ENCODE measurements around the gene CBARP. TPM values are rescaled to one million over a fixed set of nuclear protein-coding genes. Genes with fewer than 3 reads are reported as not detected.

CBARP gene
- total RNA-seq, 2 experiments from 2014 or later: 0.33 to 0.46 TPM

- Mint-ChIP-seq H3K9me3 (no peaks in the 10 kb centered on the region), H3K4me1 (peaks cover 57% of the 10 kb centered on the region), H3K4me3 (peak overlapping the region; percentile 97), H3K27ac (peak overlapping the region; percentile 98), H3K36me3 (peaks cover 22% of the 10 kb centered on the region), H3K27me3 (no peaks in the 10 kb centered on the region)
- DNase-seq: no peak
Observed at GRCh38 chr19:1261538-1261797, 23.7 kb upstream of the CBARP start.

GRCh38 chr19:1260749-1261537, 23.1 kb upstream of the CBARP start:
- H3K4me3 Mint-ChIP-seq: peak overlapping the region; percentile 97
- peaks cover 22% of the 10 kb centered on the region for H3K36me3 Mint-ChIP-seq
- peaks cover 57% of the 10 kb centered on the region for H3K4me1 Mint-ChIP-seq
- H3K9me3 Mint-ChIP-seq: no peaks in the 10 kb centered on the region
- no peaks in the 10 kb centered on the region for H3K27me3 Mint-ChIP-seq
- peak overlapping the region; percentile 98 for H3K27ac Mint-ChIP-seq
- DNase-seq: peak; percentile 99

- H3K9me3 Mint-ChIP-seq: no peaks in the 10 kb centered on the region
- DNase-seq: peak; percentile 69
- peak overlapping the region; percentile 86 for H3K4me3 Mint-ChIP-seq
- H3K4me1 Mint-ChIP-seq: peaks cover 50% of the 10 kb centered on the region
- H3K27me3 Mint-ChIP-seq: no peaks in the 10 kb centered on the region
- H3K36me3 Mint-ChIP-seq: peaks cover 22% of the 10 kb centered on the region
- H3K27ac Mint-ChIP-seq: peak overlapping the region; percentile 96
Observed at GRCh38 chr19:1259876-1260748, 22.3 kb upstream of the CBARP start.

GRCh38 chr19:1259206-1259875, 21.5 kb upstream of the CBARP start:
- Mint-ChIP-seq H3K27ac (peak overlapping the region; percentile 96), H3K36me3 (peaks cover 25% of the 10 kb centered on the region), H3K4me3 (peak overlapping the region; percentile 86), H3K9me3 (no peaks in the 10 kb centered on the region), H3K27me3 (no peaks in the 10 kb centered on the region), H3K4me1 (peaks cover 50% of the 10 kb centered on the region)
- peak; percentile 78 for DNase-seq

GRCh38 chr19:1258707-1259205, 21.0 kb upstream of the CBARP start:
- no peaks in the 10 kb centered on the region for H3K9me3 Mint-ChIP-seq
- H3K4me1 Mint-ChIP-seq: peaks cover 48% of the 10 kb centered on the region
- H3K27me3 Mint-ChIP-seq: no peaks in the 10 kb centered on the region
- peak overlapping the region; percentile 86 for H3K4me3 Mint-ChIP-seq
- no peak for DNase-seq
- H3K27ac Mint-ChIP-seq: peak overlapping the region; percentile 96
- peaks cover 24% of the 10 kb centered on the region for H3K36me3 Mint-ChIP-seq

- Mint-ChIP-seq H3K4me3 (peak overlapping the region; percentile 34), H3K9me3 (no peaks in the 10 kb centered on the region), H3K27me3 (no peaks in the 10 kb centered on the region), H3K36me3 (peaks cover 26% of the 10 kb centered on the region), H3K27ac (peak overlapping the region; percentile 62), H3K4me1 (peaks cover 46% of the 10 kb centered on the region)
- no peak for DNase-seq
Observed at GRCh38 chr19:1258163-1258492, 20.3 kb upstream of the CBARP start.

GRCh38 chr19:1257475-1258162, 19.8 kb upstream of the CBARP start:
- peak overlapping the region; percentile 62 for H3K27ac Mint-ChIP-seq
- no peaks in the 10 kb centered on the region for H3K9me3 Mint-ChIP-seq
- H3K27me3 Mint-ChIP-seq: no peaks in the 10 kb centered on the region
- DNase-seq: no peak
- peaks cover 42% of the 10 kb centered on the region for H3K4me1 Mint-ChIP-seq
- H3K4me3 Mint-ChIP-seq: peak overlapping the region; percentile 25
- H3K36me3 Mint-ChIP-seq: peaks cover 25% of the 10 kb centered on the region

GRCh38 chr19:1256646-1257474, 19.1 kb upstream of the CBARP start:
- no peaks in the 10 kb centered on the region for H3K9me3 Mint-ChIP-seq
- H3K27ac Mint-ChIP-seq: peak overlapping the region; percentile 62
- no peaks in the 10 kb centered on the region for H3K27me3 Mint-ChIP-seq
- H3K36me3 Mint-ChIP-seq: peaks cover 23% of the 10 kb centered on the region
- no peak overlapping the region for H3K4me3 Mint-ChIP-seq
- H3K4me1 Mint-ChIP-seq: peaks cover 39% of the 10 kb centered on the region
- DNase-seq: no peak

- no peak overlapping the region for H3K4me3 Mint-ChIP-seq
- DNase-seq: no peak
- H3K4me1 Mint-ChIP-seq: peaks cover 35% of the 10 kb centered on the region
- no peaks in the 10 kb centered on the region for H3K27me3 Mint-ChIP-seq
- H3K36me3 Mint-ChIP-seq: peaks cover 24% of the 10 kb centered on the region
- peak overlapping the region; percentile 20 for H3K27ac Mint-ChIP-seq
- H3K9me3 Mint-ChIP-seq: no peaks in the 10 kb centered on the region
Observed at GRCh38 chr19:1255186-1256161, 17.7 kb upstream of the CBARP start.

GRCh38 chr19:1254530-1255185, 16.9 kb upstream of the CBARP start:
- H3K9me3 Mint-ChIP-seq: no peaks in the 10 kb centered on the region
- peaks cover 24% of the 10 kb centered on the region for H3K36me3 Mint-ChIP-seq
- H3K4me1 Mint-ChIP-seq: peaks cover 31% of the 10 kb centered on the region
- H3K4me3 Mint-ChIP-seq: peak overlapping the region; percentile 4
- H3K27ac Mint-ChIP-seq: peak overlapping the region; percentile 29
- no peaks in the 10 kb centered on the region for H3K27me3 Mint-ChIP-seq
- DNase-seq: no peak

- Mint-ChIP-seq H3K4me1 (peaks cover 25% of the 10 kb centered on the region), H3K9me3 (no peaks in the 10 kb centered on the region), H3K27ac (no peak overlapping the region), H3K27me3 (no peaks in the 10 kb centered on the region), H3K4me3 (no peak overlapping the region), H3K36me3 (peaks cover 23% of the 10 kb centered on the region)
- no peak for DNase-seq
Observed at GRCh38 chr19:1254081-1254527, 16.3 kb upstream of the CBARP start.

- Mint-ChIP-seq H3K27me3 (no peaks in the 10 kb centered on the region), H3K4me3 (peak overlapping the region; percentile 65), H3K4me1 (peaks cover 21% of the 10 kb centered on the region), H3K36me3 (peaks cover 22% of the 10 kb centered on the region), H3K9me3 (no peaks in the 10 kb centered on the region), H3K27ac (peak overlapping the region; percentile 87)
- DNase-seq: no peak
Observed at GRCh38 chr19:1253514-1254080, 15.8 kb upstream of the CBARP start.
